Measurements from ENCODE around the gene PPP1R9B.

Gene PPP1R9B

GRCh38 chr17:50188921-50189549 lies 38.6 kb upstream of the PPP1R9B start:
- Histone ChIP-seq H3K4me3 (replicated peaks; ENCODE audit: low read depth, low read length) (no peak overlapping the region), H3K36me3 (ENCODE audit: control insufficient read depth, insufficient read depth, low read length) (peaks cover 2% of the 10 kb centered on the region), H3K27me3 (replicated peaks; ENCODE audit: control insufficient read depth, insufficient read depth, low read length) (no peaks in the 10 kb centered on the region)
- no peak for TF ChIP-seq CTCF (IDR thresholded peaks at IDR 0.05; ENCODE audit: insufficient read depth, low read length, poor library complexity, severe bottlenecking)
- DNase-seq (ENCODE audit: extremely low read depth, insufficient read length), result no peak

DNA sequence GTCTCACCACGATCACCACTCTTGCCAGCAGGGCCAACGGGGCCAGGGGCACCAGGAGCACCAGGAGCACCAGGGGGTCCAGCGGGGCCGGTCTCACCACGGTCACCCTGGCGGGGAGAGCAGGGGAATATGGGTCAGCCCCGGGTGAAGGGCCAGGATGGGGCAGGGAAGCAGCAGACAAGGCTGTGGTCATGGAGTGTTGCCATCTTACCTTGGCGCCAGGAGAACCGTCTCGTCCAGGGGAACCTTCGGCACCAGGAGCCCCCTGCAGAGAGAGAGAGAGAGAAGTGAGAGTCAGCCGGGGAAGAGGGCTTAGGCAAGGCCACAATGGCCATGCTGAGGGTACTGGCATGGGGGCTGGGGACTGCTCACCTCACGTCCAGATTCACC lies 38.0 kb upstream of the PPP1R9B start:
- no peak for TF ChIP-seq CTCF (IDR thresholded peaks at IDR 0.05; ENCODE audit: insufficient read depth, low read length, poor library complexity, severe bottlenecking)
- no peaks in the 10 kb centered on the region for H3K27me3 ChIP-seq (replicated peaks; ENCODE audit: control insufficient read depth, insufficient read depth, low read length)
- peaks cover 2% of the 10 kb centered on the region for H3K36me3 ChIP-seq (ENCODE audit: control insufficient read depth, insufficient read depth, low read length)
- H3K4me3 ChIP-seq (replicated peaks; ENCODE audit: low read depth, low read length), result no peak overlapping the region
- no peak for DNase-seq (ENCODE audit: extremely low read depth, insufficient read length)

DNA sequence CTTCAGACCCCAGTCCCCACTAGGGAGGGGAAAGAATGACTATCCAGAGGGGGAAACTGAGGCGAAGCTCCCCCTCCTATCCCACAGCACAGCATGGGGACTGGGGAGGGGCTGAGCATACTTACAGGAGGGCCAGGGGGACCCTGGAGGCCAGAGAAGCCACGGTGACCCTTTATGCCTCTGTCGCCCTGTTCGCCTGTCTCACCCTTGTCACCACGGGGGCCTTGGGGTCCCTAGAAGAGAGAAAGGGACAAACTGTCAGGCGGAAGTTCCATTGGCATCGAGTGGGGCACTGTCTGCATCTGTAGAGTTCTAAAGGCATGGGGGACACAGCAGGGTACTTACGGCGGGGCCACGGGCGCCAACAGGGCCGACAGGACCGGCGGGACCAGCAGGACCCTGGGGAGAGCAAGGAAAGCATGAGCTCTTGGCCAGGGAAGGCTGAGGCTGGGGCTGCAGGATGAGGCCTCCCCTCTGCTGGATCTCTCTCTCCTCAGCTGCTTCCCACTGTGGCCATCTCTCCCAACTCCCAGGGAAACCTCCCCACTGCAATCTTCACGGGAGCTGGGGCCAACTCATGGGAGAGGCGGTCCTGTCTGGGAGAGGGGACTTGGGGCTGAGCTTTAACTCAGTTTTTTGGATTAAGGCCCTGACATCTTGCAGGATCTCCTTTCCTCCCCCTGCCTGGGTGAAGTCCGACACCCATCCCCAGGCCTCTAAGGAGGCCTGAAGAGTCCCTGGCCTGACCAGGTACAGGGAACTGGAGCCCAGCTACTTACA lies 37.5 kb upstream of the PPP1R9B start:
- no peak for DNase-seq (ENCODE audit: extremely low read depth, insufficient read length)
- Histone ChIP-seq H3K36me3 (ENCODE audit: control insufficient read depth, insufficient read depth, low read length) (peaks cover 2% of the 10 kb centered on the region), H3K4me3 (replicated peaks; ENCODE audit: low read depth, low read length) (no peak overlapping the region), H3K27me3 (replicated peaks; ENCODE audit: control insufficient read depth, insufficient read depth, low read length) (no peaks in the 10 kb centered on the region)
- no peak for TF ChIP-seq CTCF (IDR thresholded peaks at IDR 0.05; ENCODE audit: insufficient read depth, low read length, poor library complexity, severe bottlenecking)

GRCh38 chr17:50187394-50187725 lies 36.9 kb upstream of the PPP1R9B start:
- no peak overlapping the region for H3K4me3 ChIP-seq (replicated peaks; ENCODE audit: low read depth, low read length)
- H3K27me3 ChIP-seq (replicated peaks; ENCODE audit: control insufficient read depth, insufficient read depth, low read length), result no peaks in the 10 kb centered on the region
- TF ChIP-seq CTCF (IDR thresholded peaks at IDR 0.05; ENCODE audit: insufficient read depth, low read length, poor library complexity, severe bottlenecking), result no peak
- H3K36me3 ChIP-seq (ENCODE audit: control insufficient read depth, insufficient read depth, low read length), result peaks cover 2% of the 10 kb centered on the region
- DNase-seq (ENCODE audit: extremely low read depth, insufficient read length), result no peak

DNA sequence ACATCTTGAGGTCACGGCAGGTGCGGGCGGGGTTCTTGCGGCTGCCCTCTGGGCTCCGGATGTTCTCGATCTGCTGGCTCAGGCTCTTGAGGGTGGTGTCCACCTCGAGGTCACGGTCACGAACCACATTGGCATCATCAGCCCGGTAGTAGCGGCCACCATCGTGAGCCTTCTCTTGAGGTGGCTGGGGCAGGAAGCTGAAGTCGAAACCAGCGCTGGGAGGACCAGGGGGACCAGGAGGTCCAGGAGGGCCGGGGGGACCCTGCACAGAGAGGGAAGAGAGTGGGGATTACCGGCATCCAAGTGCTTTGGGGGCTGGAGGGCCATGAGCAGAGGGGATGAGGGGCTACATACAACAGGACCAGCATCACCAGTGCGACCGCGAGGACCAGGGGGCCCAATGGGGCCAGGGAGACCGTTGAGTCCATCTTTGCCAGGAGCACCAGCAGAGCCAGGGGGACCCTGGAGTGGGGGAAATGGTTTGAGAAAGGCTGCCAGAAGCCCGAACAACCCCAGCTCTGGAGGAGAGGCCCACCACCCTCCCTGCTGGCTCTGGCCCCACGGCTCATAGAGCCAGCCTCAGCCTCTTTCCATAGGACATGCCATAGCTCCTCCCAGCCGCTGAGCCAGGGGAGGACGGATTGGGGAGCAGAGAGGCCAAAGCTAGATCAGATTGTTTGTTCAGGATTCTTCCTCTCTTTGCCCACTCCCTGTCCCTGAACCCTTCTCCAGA lies 36.4 kb upstream of the PPP1R9B start:
- no peak for TF ChIP-seq CTCF (IDR thresholded peaks at IDR 0.05; ENCODE audit: insufficient read depth, low read length, poor library complexity, severe bottlenecking)
- H3K4me3 ChIP-seq (replicated peaks; ENCODE audit: low read depth, low read length), result no peak overlapping the region
- DNase-seq (ENCODE audit: extremely low read depth, insufficient read length), result no peak
- peaks cover 2% of the 10 kb centered on the region for H3K36me3 ChIP-seq (ENCODE audit: control insufficient read depth, insufficient read depth, low read length)
- H3K27me3 ChIP-seq (replicated peaks; ENCODE audit: control insufficient read depth, insufficient read depth, low read length), result no peaks in the 10 kb centered on the region
